Measurements from ENCODE around the gene TNF. TPM values are rescaled to one million over a fixed set of nuclear protein-coding genes. Genes with fewer than 3 reads are reported as not detected.
A peak's percentile ranks its signal among the peaks of the same experiment; 100 is the strongest.

Gene TNF
- total and polyA plus RNA-seq, 2 of the 13 experiments (the other 11 are each of a cell fraction or from before 2014, with no cell fraction given) = not detected

- TF ChIP-seq ZNF530 (CRISPR knock-in tag; IDR thresholded peaks at IDR 0.05; ENCODE audit: low read depth) (no peak), ZNF160 (CRISPR knock-in tag; IDR thresholded peaks at IDR 0.05) (no peak), NCOA2 (CRISPR knock-in tag; IDR thresholded peaks at IDR 0.05) (peak; percentile 34; the same call in 1 of the 2 replicates), PAF1 (CRISPR knock-in tag; IDR thresholded peaks at IDR 0.05) (no peak), IRF1 (CRISPR knock-in tag; IDR thresholded peaks at IDR 0.05; ENCODE audit: low read depth) (no peak), ZNF230 (CRISPR knock-in tag; IDR thresholded peaks at IDR 0.05) (peak; percentile 51), TFDP1 (CRISPR knock-in tag; IDR thresholded peaks at IDR 0.05; ENCODE audit: borderline replicate concordance) (peak; percentile 97), HNRNPK (IDR thresholded peaks at IDR 0.05; ENCODE audit: low read depth, low read length, poor library complexity, severe bottlenecking) (no peak), RXRB (CRISPR knock-in tag; IDR thresholded peaks at IDR 0.05; ENCODE audit: borderline replicate concordance) (peak; percentile 23; the same call in 1 of the 2 replicates), ZNF788 (CRISPR knock-in tag; IDR thresholded peaks at IDR 0.05; ENCODE audit: borderline replicate concordance) (peak; percentile 90; the same call in 1 of the 2 replicates), ZNF770 (CRISPR knock-in tag; IDR thresholded peaks at IDR 0.05) (0 out of 2 replicates have a peak, but pooled peaks have one; percentile 9), NCOA5 (CRISPR knock-in tag; IDR thresholded peaks at IDR 0.05) (no peak), NFE2L1 (CRISPR knock-in tag; IDR thresholded peaks at IDR 0.05; ENCODE audit: borderline replicate concordance) (no peak), DPF2 (CRISPR knock-in tag; IDR thresholded peaks at IDR 0.05; ENCODE audit: borderline replicate concordance, low read depth) (0 out of 2 replicates have a peak, but pooled peaks have one; percentile 17), KLF13 (CRISPR knock-in tag; IDR thresholded peaks at IDR 0.05) (no peak), ZNF768 (CRISPR knock-in tag; IDR thresholded peaks at IDR 0.05) (no peak; the same call in 1 of the 2 replicates), ZNF878 (CRISPR knock-in tag; IDR thresholded peaks at IDR 0.05) (peak; percentile 80; the same call in 1 of the 2 replicates), RBAK (CRISPR knock-in tag; IDR thresholded peaks at IDR 0.05) (peak; percentile 65; the same call in 1 of the 2 replicates), NFYB (CRISPR knock-in tag; IDR thresholded peaks at IDR 0.05) (peak; percentile 79), ARHGAP35 (CRISPR knock-in tag; IDR thresholded peaks at IDR 0.05; ENCODE audit: borderline replicate concordance) (0 out of 2 replicates have a peak, but pooled peaks have one; percentile 35), XBP1 (CRISPR knock-in tag; IDR thresholded peaks at IDR 0.05) (no peak), ZNF430 (CRISPR knock-in tag; IDR thresholded peaks at IDR 0.05) (no peak; the same call in 1 of the 2 replicates), GZF1 (CRISPR knock-in tag; IDR thresholded peaks at IDR 0.05) (peak; percentile 71), SNRNP70 (IDR thresholded peaks at IDR 0.05; ENCODE audit: low read depth, low read length) (no peak), U2AF2 (IDR thresholded peaks at IDR 0.05; ENCODE audit: low read depth, low read length) (no peak), ZNF3 (CRISPR knock-in tag; IDR thresholded peaks at IDR 0.05) (no peak), ZNF350 (CRISPR knock-in tag; IDR thresholded peaks at IDR 0.05; ENCODE audit: borderline replicate concordance, low read depth) (no peak; the same call in 1 of the 2 replicates), ZMAT3 (CRISPR knock-in tag; conservative IDR thresholded peaks at IDR 0.05) (peak; percentile 47)
Measured at GRCh38 chr6:31619805-31620585, 44.6 kb downstream of the TNF start (continued).
